Esophagus squamous epithelium (tissue), 5 donors: ENCODE data around the gene ELOVL7. TPM values are rescaled to one million over a fixed set of nuclear protein-coding genes. Genes with fewer than 3 reads are reported as not detected.

Experiments
- DNase-seq: peaks from one replicate; lab custom pipeline; 2025; lab: John Stamatoyannopoulos, UW
- H3K27ac ChIP-seq, 4 donors: fragments of 200-600 bp; sonication (generic); one replicate each; pipeline ENCODE4 v1.5.1; 2016 to 2019; ENCODE audit warnings: mild to moderate bottlenecking in 1 of 4
- H3K27me3 ChIP-seq, 4 donors: fragments of 200-600 bp; sonication (generic); 1 replicate in 3 of 4; 2 replicates in 1 of 4; pipeline versions ENCODE4 v1.5.1 to v1.6.0; 2017 to 2021; ENCODE audit warnings: antibody characterized with exemption in 1 of 4
- H3K36me3 ChIP-seq, 3 donors: fragments of 200-600 bp; sonication (generic); one replicate each; pipeline ENCODE4 v1.5.1; 2016 to 2019
- H3K4me1 ChIP-seq, 3 donors: fragments of 200-600 bp; sonication (generic); one replicate each; pipeline ENCODE4 v1.5.1; 2017 to 2019
- H3K4me3 ChIP-seq, 4 donors: fragments of 200-600 bp; sonication (generic); 1 replicate in 3 of 4; 2 replicates in 1 of 4; pipeline ENCODE4 v1.5.1; 2016 to 2019; ENCODE audit warnings: mild to moderate bottlenecking in 2 of 4, moderate library complexity in 1 of 4
- H3K9me3 ChIP-seq, 3 donors: fragments of 200-600 bp; sonication (generic); one replicate each; pipeline ENCODE4 v1.5.1; 2016 to 2019
- POLR2A ChIP-seq, 4 donors: fragments of 450-650 bp; IDR thresholded peaks; one replicate each; pipeline ENCODE4 v1.6.1; 2017; ENCODE audit warnings: antibody characterized with exemption in 4 of 4, mild to moderate bottlenecking in 4 of 4, moderate library complexity in 3 of 4
- WGBS, 2 donors: methylation state at CpG; one replicate each; pipeline ENCODE4 v1.1.5; 2018; 5-methylcytosine and 5-hydroxymethylcytosine counted together
- intact Hi-C: fragments of 100-400 bp; cut with DNase I; formaldehyde crosslinking; loops from one replicate; pipeline ENCODE4 v1.15.0; 2022
- total RNA-seq, 4 donors: library from RNA; depleted of rRNA; stranded (reverse); fragments of >200 nt; gene quantifications; one replicate each; pipeline ENCODE4 v1.1.0, GENCODE V29; 2016
- TF ChIP-seq, protein P1 (sequence below), 6 experiments: fragments of 450-650 bp in 4 of 6; fragments of 200-600 bp in 2 of 6; sonication (generic) in 2 of 6; IDR thresholded peaks; one replicate each; pipeline ENCODE4 v1.5.1; 2016 to 2019; ENCODE audit warnings: antibody characterized with exemption in 6 of 6, mild to moderate bottlenecking in 4 of 6, moderate library complexity in 4 of 6
- donor health status: DM: yes; HTN: yes; CAD: no.

Gene ELOVL7
- total RNA-seq, 4 donors from 2014 or later = 4.0 to 9.8 (median 8.1) TPM

- WGBS, 2 donors = 79 to 91% methylated on average over 2 of the region's 2 CpGs
- TF ChIP-seq, protein P1, sequence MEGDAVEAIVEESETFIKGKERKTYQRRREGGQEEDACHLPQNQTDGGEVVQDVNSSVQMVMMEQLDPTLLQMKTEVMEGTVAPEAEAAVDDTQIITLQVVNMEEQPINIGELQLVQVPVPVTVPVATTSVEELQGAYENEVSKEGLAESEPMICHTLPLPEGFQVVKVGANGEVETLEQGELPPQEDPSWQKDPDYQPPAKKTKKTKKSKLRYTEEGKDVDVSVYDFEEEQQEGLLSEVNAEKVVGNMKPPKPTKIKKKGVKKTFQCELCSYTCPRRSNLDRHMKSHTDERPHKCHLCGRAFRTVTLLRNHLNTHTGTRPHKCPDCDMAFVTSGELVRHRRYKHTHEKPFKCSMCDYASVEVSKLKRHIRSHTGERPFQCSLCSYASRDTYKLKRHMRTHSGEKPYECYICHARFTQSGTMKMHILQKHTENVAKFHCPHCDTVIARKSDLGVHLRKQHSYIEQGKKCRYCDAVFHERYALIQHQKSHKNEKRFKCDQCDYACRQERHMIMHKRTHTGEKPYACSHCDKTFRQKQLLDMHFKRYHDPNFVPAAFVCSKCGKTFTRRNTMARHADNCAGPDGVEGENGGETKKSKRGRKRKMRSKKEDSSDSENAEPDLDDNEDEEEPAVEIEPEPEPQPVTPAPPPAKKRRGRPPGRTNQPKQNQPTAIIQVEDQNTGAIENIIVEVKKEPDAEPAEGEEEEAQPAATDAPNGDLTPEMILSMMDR (IDR thresholded peaks at IDR 0.05) = no peak
- no peak for TF ChIP-seq POLR2A (IDR thresholded peaks at IDR 0.05)
These were observed 43.7 kb upstream of the ELOVL7 start for GRCh38 chr5:60887746-60888145.

DNA sequence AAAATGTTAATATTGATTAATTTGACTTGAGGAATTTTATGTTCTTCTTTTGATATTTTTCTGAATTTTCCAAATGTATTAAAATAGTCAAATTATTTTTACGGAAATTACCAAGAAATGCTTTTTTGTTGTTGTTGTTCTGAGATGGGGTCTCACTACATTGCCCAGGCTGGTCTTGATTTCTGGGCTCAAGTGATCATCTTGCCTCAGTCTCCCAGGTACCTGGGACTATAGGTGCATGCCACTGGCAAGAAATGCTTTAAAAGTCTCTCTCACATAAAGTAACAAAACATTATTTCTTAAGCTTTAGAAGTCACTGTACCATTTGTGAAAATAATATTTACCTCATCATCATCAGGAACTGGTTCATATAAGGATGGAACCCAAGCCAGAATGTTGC is 43.0 kb upstream of the ELOVL7 start:
- Histone ChIP-seq H3K27ac (no peak overlapping the region), H3K27me3 (no peaks in the 10 kb centered on the region), H3K9me3 (no peaks in the 10 kb centered on the region), H3K4me3 (no peak overlapping the region), H3K36me3 (peaks cover 0 to 6% (median 0%) of the 10 kb centered on the region in 3 donors), H3K4me1 (no peaks in the 10 kb centered on the region)
- no peak for DNase-seq
- intact Hi-C loops = no loop called here
- TF ChIP-seq, protein P1 (IDR thresholded peaks at IDR 0.05) = no peak
- TF ChIP-seq POLR2A (IDR thresholded peaks at IDR 0.05) = no peak
- 94% methylated on average over 1 of the region's 1 CpG for WGBS, 2 donors

More at GRCh38 chr5:60887746-60888145, 43.7 kb upstream of the ELOVL7 start:
- Histone ChIP-seq H3K27ac (no peak overlapping the region), H3K4me3 (no peak overlapping the region), H3K27me3 (no peaks in the 10 kb centered on the region), H3K9me3 (no peaks in the 10 kb centered on the region), H3K36me3 (peaks cover 0 to 11% (median 0%) of the 10 kb centered on the region in 3 donors), H3K4me1 (no peaks in the 10 kb centered on the region)
- DNase-seq = no peak
- intact Hi-C loops = no loop called here

DNA sequence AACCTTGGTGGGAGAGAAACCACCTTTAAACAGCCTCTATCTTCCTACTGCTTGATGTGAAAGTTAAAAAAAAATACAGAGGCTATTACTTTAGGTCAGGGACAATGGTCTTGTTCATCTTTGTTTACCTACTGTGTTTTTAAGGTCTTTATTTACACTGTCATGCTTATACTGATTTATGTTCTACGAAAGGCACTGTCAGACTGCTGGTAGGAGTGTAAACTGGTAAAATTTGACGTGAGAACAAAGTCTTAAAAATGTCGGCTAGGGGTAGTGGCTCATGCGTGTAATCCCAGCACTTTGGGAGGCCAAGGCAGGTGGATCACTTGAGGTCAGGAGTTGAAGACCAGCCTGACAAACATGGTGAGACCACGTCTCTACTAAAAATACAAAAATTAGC is 42.1 kb upstream of the ELOVL7 start:
- no peak for TF ChIP-seq POLR2A (IDR thresholded peaks at IDR 0.05)
- TF ChIP-seq, protein P1 (IDR thresholded peaks at IDR 0.05) = no peak
- Histone ChIP-seq H3K36me3 (peaks cover 0 to 6% (median 0%) of the 10 kb centered on the region in 3 donors), H3K9me3 (peaks cover 0 to 8% (median 0%) of the 10 kb centered on the region in 3 donors), H3K4me3 (no peak overlapping the region), H3K4me1 (no peaks in the 10 kb centered on the region), H3K27me3 (no peaks in the 10 kb centered on the region), H3K27ac (no peak overlapping the region)
- intact Hi-C loops = no loop called here
- 59 to 76% methylated on average over 2 to 5 of the region's 5 CpGs for WGBS, 2 donors
- DNase-seq = no peak

- H3K4me1 ChIP-seq = no peaks in the 10 kb centered on the region
- no peak overlapping the region for H3K27ac ChIP-seq
- H3K36me3 ChIP-seq = peaks cover 0 to 6% (median 0%) of the 10 kb centered on the region in 3 donors
- no peaks in the 10 kb centered on the region for H3K27me3 ChIP-seq
- intact Hi-C loops = no loop called here
- peaks cover 0 to 10% (median 0%) of the 10 kb centered on the region in 3 donors for H3K9me3 ChIP-seq
- H3K4me3 ChIP-seq = no peak overlapping the region
- TF ChIP-seq, protein P1 (IDR thresholded peaks at IDR 0.05) = peak in 1 of 6 experiments; percentile 42
- no peak for TF ChIP-seq POLR2A (IDR thresholded peaks at IDR 0.05)
- no peak for DNase-seq
These were observed 39.2 kb upstream of the ELOVL7 start for GRCh38 chr5:60883229-60883628.

DNA sequence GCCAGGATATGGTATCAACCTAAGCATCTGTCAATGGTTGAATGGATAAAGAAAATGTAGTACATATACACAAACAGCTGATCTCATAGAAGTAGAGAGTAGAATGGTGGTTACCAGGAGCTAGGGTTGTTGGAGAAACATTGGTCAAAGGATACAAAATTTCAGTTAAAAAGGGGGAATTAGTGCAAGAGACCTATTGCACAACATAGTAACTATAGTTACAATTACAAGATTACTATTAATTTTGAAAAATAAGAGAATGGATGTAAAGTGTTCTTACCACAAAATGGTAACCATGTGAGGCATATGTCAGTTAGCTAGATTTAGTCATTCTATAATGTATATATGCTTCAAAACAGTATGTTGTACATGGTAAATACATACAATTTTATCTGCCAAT is 28.8 kb upstream of the ELOVL7 start:
- Histone ChIP-seq H3K4me1 (no peaks in the 10 kb centered on the region), H3K36me3 (no peaks in the 10 kb centered on the region), H3K4me3 (no peak overlapping the region), H3K27me3 (no peaks in the 10 kb centered on the region), H3K9me3 (peaks cover 0 to 15% (median 4%) of the 10 kb centered on the region in 3 donors), H3K27ac (no peak overlapping the region)
- DNase-seq = no peak
- intact Hi-C loops = no loop called here
- TF ChIP-seq, protein P1 (IDR thresholded peaks at IDR 0.05) = no peak
- TF ChIP-seq POLR2A (IDR thresholded peaks at IDR 0.05) = no peak
